ENCODE results near the gene ATF6.
"Not testable (repeated sequence)": the region's sequence is repeated elsewhere in the genome, so short reads cannot be mapped to it uniquely, and the experiment has no call there.

The ATF6 gene

GRCh38 chr1:161781995-161782394 lies 15.9 kb downstream of the ATF6 start:
- no peak for DNase-seq (ENCODE audit: low read depth)

- no peak for DNase-seq (ENCODE audit: low read depth)
Observed at GRCh38 chr1:161782886-161783285, 16.8 kb downstream of the ATF6 start.

DNA sequence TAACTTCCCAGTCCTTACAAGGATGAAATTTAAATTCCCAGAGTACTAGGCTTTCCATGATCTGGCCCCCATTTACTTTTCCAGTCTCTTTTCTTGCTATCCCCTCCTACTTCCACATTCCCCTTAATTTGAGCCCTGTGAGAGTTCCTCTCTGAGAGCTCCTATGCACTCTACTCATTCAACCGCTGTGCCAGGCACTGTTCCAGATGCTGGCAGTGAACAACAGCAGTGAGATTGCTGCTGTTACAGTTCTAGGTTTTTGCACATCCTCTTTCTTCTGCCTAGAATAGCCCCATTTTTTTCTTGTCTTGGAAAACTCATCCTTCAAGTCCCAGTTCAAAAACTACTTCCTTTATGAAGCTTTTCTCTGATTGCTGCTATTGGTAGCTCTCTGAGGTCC lies 18.8 kb downstream of the ATF6 start:
- DNase-seq (ENCODE audit: low read depth): no peak

- DNase-seq (ENCODE audit: low read depth): no peak
Observed at GRCh38 chr1:161787355-161787754, 21.2 kb downstream of the ATF6 start.

DNA sequence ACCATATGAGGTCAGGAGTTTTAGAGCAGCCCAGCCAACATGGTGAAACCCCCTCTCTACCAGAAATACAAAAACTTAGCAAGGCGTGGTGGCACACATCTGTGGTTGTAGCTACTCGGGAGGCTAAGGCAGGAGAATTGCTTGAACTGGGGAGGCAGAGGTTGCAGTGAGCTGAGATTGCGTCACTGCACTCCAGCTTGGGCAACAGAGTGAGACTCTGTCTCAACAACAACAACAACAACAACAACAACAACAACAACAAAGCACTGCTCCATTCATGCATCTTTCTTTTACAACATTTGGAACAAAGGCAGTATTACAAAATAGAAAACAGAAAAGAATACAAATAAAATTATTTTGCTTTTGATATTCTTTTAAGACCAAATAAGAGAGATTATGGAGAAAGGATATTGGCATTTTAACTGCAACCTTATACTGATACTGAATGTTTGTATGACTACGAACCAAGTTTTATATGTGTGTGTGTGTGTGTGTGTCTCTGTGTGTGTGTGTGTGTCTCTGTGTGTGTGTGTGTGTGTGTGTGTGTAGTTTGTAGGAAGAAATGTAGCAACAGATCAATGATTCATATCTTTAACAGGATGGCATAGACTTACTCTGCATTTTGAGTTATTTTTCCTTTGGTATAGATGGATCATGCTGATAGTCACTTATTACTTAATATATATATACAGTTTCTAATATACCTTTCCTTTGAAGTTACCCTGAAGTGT lies 24.6 kb downstream of the ATF6 start:
- no peak for DNase-seq (ENCODE audit: low read depth)

- no peak for DNase-seq (ENCODE audit: low read depth)
Observed at GRCh38 chr1:161791904-161792655, 26.0 kb downstream of the ATF6 start.

GRCh38 chr1:161792740-161793139 lies 26.6 kb downstream of the ATF6 start:
- peak; percentile 52 for DNase-seq (ENCODE audit: low read depth)

DNA sequence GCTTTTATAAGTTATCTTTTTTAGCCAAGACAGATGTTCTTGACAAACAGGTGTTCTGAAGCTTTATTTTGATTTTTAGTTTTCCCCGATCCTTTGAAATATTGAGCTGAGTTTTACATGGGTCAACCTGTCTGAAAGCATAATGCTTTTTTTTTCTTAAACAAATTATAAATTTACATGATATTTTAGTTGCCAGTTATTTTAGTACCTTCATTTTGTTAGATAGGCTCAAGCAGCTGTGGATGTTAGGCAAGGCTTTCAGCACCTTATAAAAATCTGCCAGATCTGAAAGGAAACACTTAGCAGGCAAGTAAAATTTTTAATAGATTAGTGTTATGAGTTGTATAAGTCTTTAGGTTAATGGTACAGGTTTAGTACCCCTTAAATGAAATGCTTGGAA lies 33.7 kb downstream of the ATF6 start:
- no peak for DNase-seq (ENCODE audit: low read depth)

- no peak for DNase-seq (ENCODE audit: low read depth)
Observed at GRCh38 chr1:161801955-161802354, 35.8 kb downstream of the ATF6 start.

GRCh38 chr1:161803181-161803580 lies 37.1 kb downstream of the ATF6 start:
- no peak for DNase-seq (ENCODE audit: low read depth)

- no peak for DNase-seq (ENCODE audit: low read depth)
Observed at GRCh38 chr1:161805399-161806197, 39.5 kb downstream of the ATF6 start.

GRCh38 chr1:161809202-161809601 lies 43.1 kb downstream of the ATF6 start:
- DNase-seq (ENCODE audit: low read depth): not testable (repeated sequence)

- not testable (repeated sequence) for DNase-seq (ENCODE audit: low read depth)
Observed at GRCh38 chr1:161809656-161810055, 43.5 kb downstream of the ATF6 start.

DNA sequence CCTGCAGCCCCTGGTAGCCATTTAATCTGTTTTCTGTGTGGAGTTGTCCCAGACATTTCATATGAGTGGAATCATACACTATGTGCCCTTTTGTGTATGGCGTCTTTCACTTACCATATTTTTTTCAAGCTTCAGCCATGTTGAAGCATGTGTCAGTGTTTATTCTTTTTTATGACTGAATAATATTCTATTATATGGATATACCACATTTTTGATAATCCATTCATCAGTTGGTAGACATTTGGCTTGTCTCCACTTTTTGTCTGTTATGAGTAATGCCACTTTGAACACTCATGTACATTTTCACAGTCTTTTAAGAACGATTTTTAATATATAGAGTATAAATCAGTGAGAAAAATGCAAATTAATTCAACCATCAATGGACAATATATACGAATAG lies 44.7 kb downstream of the ATF6 start:
- DNase-seq (ENCODE audit: low read depth): no peak

GRCh38 chr1:161816201-161816600 lies 50.1 kb downstream of the ATF6 start:
- no peak for DNase-seq (ENCODE audit: low read depth)

GRCh38 chr1:161817176-161817730 lies 51.1 kb downstream of the ATF6 start:
- no peak for DNase-seq (ENCODE audit: low read depth)

DNA sequence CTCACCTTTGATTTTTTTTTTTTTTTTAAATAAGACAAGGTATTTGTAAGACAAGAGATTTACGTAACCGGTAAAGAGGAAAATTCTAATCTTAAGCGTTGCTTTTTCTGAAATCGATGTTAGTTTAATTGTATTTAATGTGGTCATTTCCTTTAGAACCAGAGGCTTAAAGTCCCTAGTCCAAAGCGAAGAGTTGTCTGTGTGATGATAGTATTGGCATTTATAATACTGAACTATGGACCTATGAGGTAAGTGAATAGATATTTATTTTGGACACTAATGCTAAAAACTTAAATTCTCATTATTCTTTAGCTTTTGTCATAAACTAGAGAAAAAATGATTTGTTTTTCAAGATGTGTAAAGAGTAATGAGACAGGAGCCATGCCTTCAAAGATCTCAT lies 54.8 kb downstream of the ATF6 start:
- no peak for DNase-seq (ENCODE audit: low read depth)

- DNase-seq (ENCODE audit: low read depth): no peak
Observed at GRCh38 chr1:161824618-161825017, 58.5 kb downstream of the ATF6 start.

DNA sequence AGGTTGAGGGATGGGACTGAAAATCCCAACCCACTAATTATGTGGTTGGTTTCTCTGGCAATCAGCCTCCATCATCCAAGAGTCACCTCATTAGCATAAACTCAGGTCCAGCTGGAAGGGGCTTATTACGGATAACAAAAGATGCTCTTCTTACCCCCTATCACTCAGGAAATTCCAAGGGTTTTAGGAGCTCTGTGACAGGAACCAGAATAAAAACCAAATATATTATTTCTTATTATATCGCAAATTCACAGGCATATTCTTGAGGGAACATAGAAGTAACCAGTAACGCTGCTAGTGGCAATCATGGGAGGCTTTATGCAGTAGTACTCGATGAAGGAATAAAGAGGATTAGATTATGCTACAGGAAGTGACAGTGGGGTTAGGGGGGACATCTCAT lies 59.7 kb downstream of the ATF6 start:
- no peak for DNase-seq (ENCODE audit: low read depth)

- DNase-seq (ENCODE audit: low read depth): no peak
Observed at GRCh38 chr1:161826478-161826877, 60.4 kb downstream of the ATF6 start.

DNA sequence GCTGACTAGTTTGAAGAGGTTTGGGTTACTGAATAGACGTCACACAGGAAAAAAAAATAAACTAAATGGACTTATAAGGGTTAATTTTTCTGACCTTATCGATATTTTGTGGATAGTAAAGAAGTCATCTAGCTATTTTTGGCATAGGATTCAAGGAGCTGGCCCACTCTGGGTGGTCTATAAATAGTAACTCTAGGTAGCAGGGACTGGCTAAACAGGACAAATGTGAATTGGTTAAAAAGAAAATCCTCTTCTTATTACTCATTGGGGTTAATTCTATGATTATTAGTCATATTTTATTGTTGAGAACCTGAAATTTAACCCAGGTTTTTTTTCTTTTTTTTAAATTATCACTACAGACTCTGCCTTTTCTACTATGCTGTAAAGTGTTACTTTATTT lies 61.7 kb downstream of the ATF6 start:
- no peak for DNase-seq (ENCODE audit: low read depth)

DNA sequence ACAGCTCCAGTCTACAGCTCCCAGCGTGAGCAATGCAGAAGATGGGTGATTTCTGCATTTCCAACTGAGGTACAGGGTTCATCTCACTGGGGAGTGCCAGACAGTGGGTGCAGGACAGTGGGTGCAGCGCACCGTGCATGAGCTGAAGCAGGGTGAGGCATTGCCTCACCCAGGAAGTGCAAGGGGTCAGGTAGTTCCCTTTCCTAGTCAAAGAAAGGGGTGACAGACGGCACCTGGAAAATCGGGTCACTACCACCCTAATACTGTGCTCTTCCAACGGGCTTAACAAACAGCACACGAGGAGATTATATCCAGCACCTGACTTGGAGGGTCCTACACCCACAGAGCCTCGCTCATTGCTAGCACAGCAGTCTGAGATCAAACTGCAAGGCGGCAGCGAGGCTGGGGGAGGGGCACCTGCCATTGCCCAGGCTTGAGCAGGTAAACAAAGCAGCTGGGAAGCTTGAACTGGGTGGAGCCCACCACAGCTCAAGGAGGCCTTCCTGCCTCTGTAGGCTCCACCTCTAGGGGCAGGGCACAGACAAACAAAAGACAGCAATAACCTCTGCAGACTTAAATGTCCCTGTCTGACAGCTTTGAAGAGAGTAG lies 66.3 kb downstream of the ATF6 start:
- not testable (repeated sequence) for DNase-seq (ENCODE audit: low read depth)

Measured in GM04504 (cell line).